Calu3 (cell line): ENCODE measurements around the gene TESK1. TPM values are rescaled to one million over a fixed set of nuclear protein-coding genes. Genes with fewer than 3 reads are reported as not detected.
"Not testable (repeated sequence)": the region's sequence is repeated elsewhere in the genome, so short reads cannot be mapped to it uniquely, and the experiment has no call there.

Experiments
- BruUV-seq: library from RNA; stranded (reverse); fragments of 400-500 nt; replicated peaks from 2 replicates; lab custom pipeline; 2021; lab: Mats Ljungman, UMichigan
- CTCF ChIA-PET: fragments of 300-600 bp; sonication (Branson Sonifier 250); formaldehyde crosslinking; loops from one replicate; lab custom pipeline; 2022; ENCODE audit warnings: antibody characterized with exemption; lab: Charles Lee
- DNase-seq: peaks from one replicate; pipeline ENCODE4 v3.0.0; 2022
- H3K27ac Mint-ChIP-seq: one replicate; pipeline ENCODE4 v1.8.0; 2022; ENCODE audit warnings: mixed read lengths; ENCODE audit not compliant: unreplicated experiment
- H3K27me3 Mint-ChIP-seq: one replicate; pipeline ENCODE4 v1.8.0; 2022; ENCODE audit warnings: mixed read lengths; ENCODE audit not compliant: unreplicated experiment
- H3K36me3 Mint-ChIP-seq: one replicate; pipeline ENCODE4 v1.8.0; 2022; ENCODE audit warnings: mild to moderate bottlenecking, moderate library complexity, mixed read lengths; ENCODE audit not compliant: insufficient read depth, unreplicated experiment
- H3K4me1 Mint-ChIP-seq: one replicate; pipeline ENCODE4 v1.8.0; 2022; ENCODE audit warnings: mild to moderate bottlenecking, low read depth, mixed read lengths; ENCODE audit not compliant: unreplicated experiment
- H3K4me3 Mint-ChIP-seq: one replicate; pipeline ENCODE4 v1.8.0; 2022; ENCODE audit warnings: mild to moderate bottlenecking, low read depth, moderate library complexity, mixed read lengths; ENCODE audit not compliant: unreplicated experiment
- H3K9me3 Mint-ChIP-seq: one replicate; pipeline ENCODE4 v1.8.0; 2022; ENCODE audit warnings: low read depth, mixed read lengths; ENCODE audit not compliant: unreplicated experiment
- CTCF ChIP-seq: fragments of 200-600 bp; IDR thresholded peaks from one replicate; pipeline ENCODE4 v1.8.0; 2022; ENCODE audit warnings: antibody characterized with exemption; ENCODE audit not compliant: unreplicated experiment
- intact Hi-C: fragments of 100-400 bp; cut with micrococcal nuclease; formaldehyde crosslinking; loops from one replicate; pipeline ENCODE4 v1.10.0; 2022; ENCODE audit not compliant: unreplicated experiment
- total RNA-seq: library from RNA; stranded (reverse); gene quantifications from 2 replicates; pipeline ENCODE4 v1.2.3, GENCODE V29; 2022

The TESK1 gene
- total RNA-seq, 1 experiment from 2014 or later, result 24.6 TPM

- no peak for TF ChIP-seq CTCF
- Mint-ChIP-seq H3K4me1 (no peaks in the 10 kb centered on the region), H3K27me3 (peaks cover 21% of the 10 kb centered on the region), H3K4me3 (no peak overlapping the region), H3K27ac (no peak overlapping the region), H3K36me3 (peaks cover 7% of the 10 kb centered on the region), H3K9me3 (no peaks in the 10 kb centered on the region)
- intact Hi-C loops, result no loop called here
- DNase-seq, result no peak
- CTCF ChIA-PET, result no interaction called here
- BruUV-seq, result no TSS peak
Observed at GRCh38 chr9:35609820-35610163, 4.7 kb downstream of the TESK1 start.

GRCh38 chr9:35611230-35611797, 6.3 kb downstream of the TESK1 start:
- CTCF ChIA-PET, result interaction anchor here (0.7 to 1.3 kb wide), 3 partner anchors 34 to 501 kb away, joined by 3 to 6 read pairs (median 4); no protein-coding TSS in a partner anchor
- BruUV-seq, result no TSS peak
- intact Hi-C loops, result no loop called here
- H3K27ac Mint-ChIP-seq, result no peak overlapping the region
- DNase-seq, result peak; percentile 24
- no peaks in the 10 kb centered on the region for H3K36me3 Mint-ChIP-seq
- peak; percentile 41 for TF ChIP-seq CTCF
- no peak overlapping the region for H3K4me3 Mint-ChIP-seq
- H3K9me3 Mint-ChIP-seq, result no peaks in the 10 kb centered on the region
- no peaks in the 10 kb centered on the region for H3K4me1 Mint-ChIP-seq
- H3K27me3 Mint-ChIP-seq, result peaks cover 36% of the 10 kb centered on the region

- H3K27ac Mint-ChIP-seq, H3K9me3 Mint-ChIP-seq, H3K4me3 Mint-ChIP-seq, H3K36me3 Mint-ChIP-seq, BruUV-seq, DNase-seq, H3K4me1 Mint-ChIP-seq, intact Hi-C loops: not testable (repeated sequence)
- CTCF ChIA-PET, result interaction anchor here (0.8 to 1.3 kb wide), 2 partner anchors 33 to 84 kb away, joined by 4 to 6 read pairs; no protein-coding TSS in a partner anchor
- H3K27me3 Mint-ChIP-seq, result peaks cover 44% of the 10 kb centered on the region
Observed at GRCh38 chr9:35612066-35612465, 7.0 kb downstream of the TESK1 start.

GRCh38 chr9:35612843-35613242, 7.8 kb downstream of the TESK1 start:
- no peaks in the 10 kb centered on the region for H3K4me1 Mint-ChIP-seq
- peaks cover 51% of the 10 kb centered on the region for H3K27me3 Mint-ChIP-seq
- no peaks in the 10 kb centered on the region for H3K9me3 Mint-ChIP-seq

More at GRCh38 chr9:35612843-35613242, 7.8 kb downstream of the TESK1 start:
- no peak for TF ChIP-seq CTCF
- CTCF ChIA-PET, result no interaction called here
- no TSS peak for BruUV-seq
- DNase-seq, result no peak
- H3K36me3 Mint-ChIP-seq, result no peaks in the 10 kb centered on the region
- H3K4me3 Mint-ChIP-seq, result no peak overlapping the region
- no peak overlapping the region for H3K27ac Mint-ChIP-seq
- intact Hi-C loops, result no loop called here
